GM19238 (cell line): ENCODE data around the gene NPEPL1.
"Not testable (repeated sequence)": the region's sequence is repeated elsewhere in the genome, so short reads cannot be mapped to it uniquely, and the experiment has no call there.

Experiments used
- DNase-seq: peaks from one replicate; pipeline ENCODE4 v3.0.0; 2011; ENCODE audit warnings: low spot score; ENCODE audit not compliant: insufficient read length

Gene NPEPL1, protein sequence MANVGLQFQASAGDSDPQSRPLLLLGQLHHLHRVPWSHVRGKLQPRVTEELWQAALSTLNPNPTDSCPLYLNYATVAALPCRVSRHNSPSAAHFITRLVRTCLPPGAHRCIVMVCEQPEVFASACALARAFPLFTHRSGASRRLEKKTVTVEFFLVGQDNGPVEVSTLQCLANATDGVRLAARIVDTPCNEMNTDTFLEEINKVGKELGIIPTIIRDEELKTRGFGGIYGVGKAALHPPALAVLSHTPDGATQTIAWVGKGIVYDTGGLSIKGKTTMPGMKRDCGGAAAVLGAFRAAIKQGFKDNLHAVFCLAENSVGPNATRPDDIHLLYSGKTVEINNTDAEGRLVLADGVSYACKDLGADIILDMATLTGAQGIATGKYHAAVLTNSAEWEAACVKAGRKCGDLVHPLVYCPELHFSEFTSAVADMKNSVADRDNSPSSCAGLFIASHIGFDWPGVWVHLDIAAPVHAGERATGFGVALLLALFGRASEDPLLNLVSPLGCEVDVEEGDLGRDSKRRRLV

DNA sequence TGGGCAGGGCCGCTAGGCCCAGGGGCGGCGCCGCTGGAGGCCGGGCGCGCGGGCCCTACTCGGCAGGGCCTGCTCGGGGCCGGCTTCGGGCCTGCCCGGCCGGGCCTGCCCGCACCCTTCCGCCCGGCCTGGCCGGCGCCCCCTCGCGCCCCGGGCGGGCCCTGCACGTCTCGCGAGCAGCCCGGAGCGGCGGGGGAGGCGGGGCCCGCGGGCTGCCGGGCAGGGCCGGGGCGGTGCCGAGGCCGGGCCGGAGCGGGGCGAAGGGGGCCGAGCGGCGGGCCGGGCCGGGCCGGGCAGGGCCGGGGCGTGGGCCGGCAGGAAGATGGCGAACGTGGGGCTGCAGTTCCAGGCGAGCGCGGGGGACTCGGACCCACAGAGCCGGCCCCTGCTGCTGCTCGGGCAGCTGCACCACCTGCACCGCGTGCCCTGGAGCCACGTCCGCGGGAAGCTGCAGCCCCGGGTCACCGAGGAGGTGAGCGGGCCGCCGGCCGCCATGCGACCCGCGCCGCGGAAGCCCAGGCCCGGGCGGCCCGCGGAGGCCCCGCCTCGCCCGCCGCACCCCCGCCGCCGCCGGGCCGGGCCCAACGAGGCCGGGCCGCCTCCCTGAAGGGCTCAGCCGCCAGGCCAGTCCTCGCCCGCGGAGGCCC, at the start of gene NPEPL1:
NPEPL1 (plus strand) TSS at position 222 of the 647 bp plus-strand sequence; CDS start at position 323, 101 bp downstream.
- DNase-seq, result peak; percentile 96

DNA sequence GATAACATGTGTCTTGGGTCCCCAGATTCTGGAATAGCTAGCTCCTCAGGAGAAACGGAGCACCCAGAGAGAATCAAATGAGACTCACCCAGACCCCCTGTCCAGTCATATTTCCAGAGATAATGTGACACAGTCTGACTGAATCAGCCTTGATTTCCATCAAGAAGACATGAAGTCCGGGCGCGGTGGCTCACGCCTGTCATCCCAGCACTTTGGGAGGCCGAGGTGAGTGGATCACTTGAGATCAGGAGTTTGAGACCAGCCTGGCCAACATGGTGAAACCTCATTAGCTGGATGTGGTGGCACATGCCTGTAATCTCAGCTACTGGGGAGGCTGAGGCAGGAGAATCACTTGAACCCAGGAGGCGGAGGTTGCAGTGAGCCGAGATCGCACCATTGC, 49.7 kb upstream of the NPEPL1 start:
- DNase-seq, result not testable (repeated sequence)

DNA sequence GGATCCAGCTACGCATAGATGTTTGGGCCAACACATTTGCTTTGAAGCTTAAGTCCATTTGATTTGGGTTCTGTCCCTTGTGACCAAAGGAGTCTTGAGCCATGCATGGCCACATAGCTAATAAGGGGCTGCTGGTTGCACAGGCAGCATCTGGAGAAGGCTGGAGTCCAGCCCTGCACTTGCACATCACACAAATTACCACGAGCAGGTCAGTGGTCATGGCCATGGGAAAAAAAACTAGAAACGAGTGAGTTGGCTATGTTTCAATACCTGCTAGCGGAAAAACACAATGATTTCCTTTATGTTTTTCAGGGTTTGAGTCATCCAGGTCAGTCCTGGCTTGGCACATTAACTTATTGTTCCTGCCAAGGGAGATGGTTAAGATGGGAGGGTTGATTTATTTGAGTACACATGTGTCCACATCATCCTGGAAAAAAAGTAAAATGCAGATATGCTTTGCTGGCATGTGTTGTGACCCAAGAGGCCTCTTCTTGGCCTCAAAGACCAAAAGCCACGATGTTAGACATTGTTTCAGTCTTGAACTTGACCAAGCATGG, 47.1 kb upstream of the NPEPL1 start:
- no peak for DNase-seq

DNA sequence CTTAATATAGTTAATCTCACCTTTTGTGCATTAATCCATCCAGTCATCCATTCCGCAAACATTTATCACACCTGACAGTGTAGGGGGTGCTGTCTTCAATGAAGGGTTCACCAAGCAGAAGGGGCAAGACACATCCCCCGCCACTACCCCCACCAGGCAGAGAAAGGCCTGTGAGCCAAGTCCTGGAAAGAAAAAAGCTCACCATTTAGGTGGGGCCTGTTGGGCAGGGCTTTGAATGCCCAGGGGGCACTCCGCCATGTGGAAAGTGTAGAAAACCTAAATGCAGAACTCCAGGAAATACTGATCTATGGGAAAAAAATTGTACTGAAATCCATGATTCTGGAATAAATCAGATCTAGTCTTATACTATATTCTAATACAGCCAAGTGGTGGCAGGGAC, 46.3 kb upstream of the NPEPL1 start:
- no peak for DNase-seq

DNA sequence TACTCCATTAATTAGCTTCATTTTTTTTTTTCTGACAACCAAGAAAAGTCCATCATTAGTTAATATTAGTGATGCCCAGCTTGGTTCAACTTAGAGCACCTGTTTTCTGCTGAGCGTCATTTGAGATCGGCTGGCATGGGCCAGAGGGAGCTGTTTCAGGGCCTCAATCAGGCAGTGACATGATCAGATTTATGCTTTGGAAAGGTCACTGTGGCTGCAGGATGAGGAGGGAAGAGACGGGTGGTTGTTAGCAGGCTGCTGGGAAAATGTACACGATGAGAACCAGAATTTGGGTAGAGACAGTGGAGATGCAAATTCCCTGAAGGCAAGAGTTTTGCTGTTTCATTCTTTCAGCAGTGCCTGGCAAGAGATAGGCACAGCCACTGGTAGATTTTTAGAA, 45.9 kb upstream of the NPEPL1 start:
- no peak for DNase-seq

DNA sequence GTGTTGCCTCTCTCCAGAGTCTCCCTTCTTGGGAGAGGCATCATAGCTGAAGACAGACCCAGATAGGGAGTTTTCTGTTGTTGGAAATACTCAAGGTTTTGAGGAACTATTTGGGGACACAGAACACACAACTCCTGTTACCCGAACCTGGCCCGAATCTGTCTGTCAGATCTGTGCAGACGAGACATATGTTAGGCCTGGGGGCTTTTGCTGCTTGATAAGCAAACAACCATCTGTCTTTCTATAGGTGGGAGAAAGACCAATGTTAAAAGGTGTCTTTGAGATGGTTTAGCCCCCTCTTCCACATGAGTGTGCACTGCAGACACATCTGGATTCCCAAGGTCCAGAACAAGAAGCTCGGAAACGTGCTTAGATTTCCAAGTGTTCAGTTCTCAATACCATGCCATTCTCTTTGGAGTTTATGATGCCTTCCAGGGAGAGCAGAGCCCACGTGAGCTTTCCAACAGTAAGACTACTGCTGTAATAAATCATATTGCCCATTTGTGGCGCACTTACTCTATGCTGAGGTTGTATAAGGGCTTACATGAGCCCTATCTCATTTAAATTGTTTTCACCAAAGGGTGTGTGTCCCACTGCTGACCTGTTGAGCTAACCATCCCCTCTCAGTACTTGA, 45.3 kb upstream of the NPEPL1 start:
- no peak for DNase-seq

DNA sequence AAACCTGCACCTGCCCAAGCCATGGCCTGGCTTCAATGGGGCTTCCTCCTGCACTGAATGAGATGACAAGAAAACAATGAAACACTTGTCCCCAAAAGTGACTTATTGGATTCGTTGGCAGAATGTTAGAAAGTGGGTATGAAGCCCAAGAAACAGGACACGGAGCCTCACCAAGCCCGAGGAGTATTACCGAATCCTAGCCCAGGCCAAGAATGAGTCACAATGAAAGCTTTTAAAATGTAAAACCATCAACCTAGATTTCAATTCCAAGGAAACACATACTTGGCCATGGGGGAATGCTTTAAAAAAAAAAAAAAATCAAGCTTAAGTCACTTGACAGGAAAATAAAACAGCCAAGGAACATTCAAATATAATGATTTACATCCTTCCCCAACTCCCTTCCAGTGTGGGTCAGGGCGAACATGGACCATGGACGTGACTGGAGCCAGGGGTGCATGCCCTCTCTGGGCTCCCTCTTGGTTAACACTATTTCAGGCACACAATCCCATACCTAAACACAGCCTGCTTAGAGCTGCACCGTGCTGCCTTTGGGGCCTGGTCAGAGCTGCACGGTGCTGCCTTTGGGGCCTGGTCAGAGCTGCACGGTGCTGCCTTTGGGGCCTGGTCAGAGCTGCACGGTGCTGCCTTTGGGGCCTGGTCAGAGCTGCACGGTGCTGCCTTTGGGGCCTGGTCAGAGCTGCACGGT, 44.7 kb upstream of the NPEPL1 start:
- DNase-seq, result no peak

DNA sequence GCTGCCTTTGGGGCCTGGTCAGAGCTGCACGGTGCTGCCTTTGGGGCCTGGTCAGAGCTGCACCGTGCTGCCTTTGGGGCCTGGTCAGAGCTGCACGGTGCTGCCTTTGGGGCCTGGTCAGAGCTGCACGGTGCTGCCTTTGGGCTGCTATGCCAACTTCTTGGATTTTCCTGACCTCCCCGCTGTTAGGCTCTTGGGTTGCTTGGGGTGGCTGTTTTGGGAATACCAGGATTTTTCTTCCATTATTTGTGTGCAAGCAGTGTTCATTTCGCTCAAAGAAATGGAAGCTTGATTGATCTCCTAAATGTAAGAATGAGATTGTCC, 44.1 kb upstream of the NPEPL1 start:
- not testable (repeated sequence) for DNase-seq

DNA sequence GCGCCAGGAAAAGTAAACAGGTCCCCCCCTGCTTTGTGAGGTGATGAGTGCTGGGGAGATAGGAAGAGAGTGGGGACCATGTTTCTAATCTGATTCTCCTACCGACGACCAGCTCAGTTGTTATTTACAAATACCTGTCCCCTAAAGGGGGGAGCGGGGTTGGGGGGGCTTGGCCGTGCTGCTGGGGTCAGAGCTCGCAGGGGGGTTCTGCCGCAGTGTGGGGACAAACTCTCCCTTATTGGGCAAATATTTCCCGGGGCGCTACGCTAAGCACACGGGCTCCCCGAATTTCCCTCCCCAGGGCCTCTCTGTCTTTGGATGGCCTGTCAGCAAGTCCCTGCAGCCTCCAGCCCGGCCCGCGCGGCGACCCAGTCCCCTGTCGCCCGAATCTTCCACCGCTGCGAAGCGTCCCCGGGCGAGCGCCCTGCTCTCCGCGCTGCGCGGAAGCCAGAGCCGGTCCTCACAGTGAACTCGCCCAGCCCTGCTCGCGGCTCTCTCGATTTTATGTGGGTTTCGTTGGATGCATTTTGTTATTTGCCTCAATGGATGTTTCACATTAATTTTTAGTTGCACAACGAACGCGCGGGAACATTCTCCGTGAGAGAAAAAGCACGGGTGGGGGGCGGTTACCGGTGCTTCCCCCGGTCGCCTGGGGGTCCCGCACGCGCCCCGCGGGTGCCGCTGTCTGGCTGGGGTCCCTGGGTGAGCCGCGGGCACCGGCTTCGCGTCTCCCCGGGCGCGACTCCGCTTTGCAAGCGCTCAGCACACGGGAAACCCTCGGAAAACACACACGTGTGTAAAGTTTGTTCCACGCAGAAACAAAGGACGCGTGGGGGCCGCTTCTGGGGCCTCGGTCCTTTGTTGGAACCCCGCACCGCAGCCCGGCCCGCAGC, 43.1 kb upstream of the NPEPL1 start:
- no peak for DNase-seq

DNA sequence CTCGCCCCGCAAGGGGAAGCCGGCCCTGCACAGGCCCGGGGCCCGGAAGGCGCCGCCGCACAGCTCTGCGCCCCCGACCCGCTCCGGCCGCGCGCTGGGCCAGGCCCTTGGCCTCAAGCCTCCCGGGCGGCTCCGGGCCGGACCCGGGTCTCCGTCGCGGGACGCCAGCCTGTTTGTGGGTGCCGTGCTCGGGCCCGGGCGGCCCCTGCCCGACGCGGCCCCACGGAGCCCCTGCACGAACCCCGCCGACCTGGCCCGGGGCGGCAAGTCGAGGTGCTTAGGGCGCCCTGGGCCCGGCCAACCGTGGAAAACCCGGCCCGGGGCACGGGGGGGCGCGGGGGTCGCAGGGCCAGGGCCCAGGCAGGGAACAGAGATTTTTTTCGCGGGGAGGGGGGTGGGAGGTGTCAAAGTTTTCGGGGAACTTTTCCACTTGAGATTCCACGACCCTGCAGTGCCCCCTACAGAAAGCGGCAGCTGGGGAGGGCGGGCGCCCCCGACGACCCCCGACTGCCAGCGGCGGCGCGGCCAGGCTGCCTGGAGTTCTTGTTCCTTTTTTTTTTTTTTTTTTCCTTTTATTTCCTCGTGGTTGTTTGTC, 42.3 kb upstream of the NPEPL1 start:
- DNase-seq, result peak; percentile 71

DNA sequence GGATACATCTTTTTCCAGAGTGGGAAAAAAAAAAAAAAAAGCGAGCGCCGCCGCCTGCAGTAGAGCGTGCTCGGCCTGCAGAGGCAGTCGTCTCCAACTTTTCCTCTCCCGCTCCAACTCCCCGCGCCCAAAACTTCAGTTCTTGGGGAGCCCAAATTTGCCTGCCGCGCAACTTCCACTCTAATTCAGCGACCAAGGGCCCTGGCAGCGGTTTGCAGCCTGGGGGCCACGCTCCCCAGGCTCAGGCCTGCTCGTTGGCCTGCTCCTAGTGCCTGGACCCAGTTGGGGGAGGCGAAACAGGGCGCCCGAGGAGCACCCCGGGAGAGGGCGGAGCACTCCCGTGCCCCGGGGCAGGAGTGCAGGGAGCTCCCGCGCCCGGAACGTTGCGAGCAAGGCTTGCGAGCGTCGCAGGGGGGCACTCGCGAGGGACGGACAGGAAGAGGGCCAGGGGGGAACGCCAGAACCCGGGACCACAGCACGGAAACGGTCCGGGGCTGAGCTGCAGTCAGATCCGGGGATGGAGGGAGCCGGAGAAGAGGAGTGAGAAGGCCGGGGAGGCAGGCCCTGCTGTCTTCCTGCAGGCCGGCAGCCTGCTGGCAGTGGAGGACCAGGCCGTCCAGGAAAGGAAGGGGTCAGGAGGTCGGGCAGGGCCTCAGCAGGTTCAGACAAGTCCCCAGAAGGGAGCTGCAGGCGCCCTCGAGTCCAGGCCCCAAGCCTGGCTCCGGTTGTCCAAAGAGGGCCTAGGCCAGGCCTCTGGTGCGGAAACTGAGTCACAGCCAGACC, 41.6 kb upstream of the NPEPL1 start, which contains the start of gene STX16:
STX16 (plus strand) TSS at position 508 of the 783 bp plus-strand sequence. CDS start 724 bp downstream, outside the sequence.
- DNase-seq, result peak; percentile 96

DNA sequence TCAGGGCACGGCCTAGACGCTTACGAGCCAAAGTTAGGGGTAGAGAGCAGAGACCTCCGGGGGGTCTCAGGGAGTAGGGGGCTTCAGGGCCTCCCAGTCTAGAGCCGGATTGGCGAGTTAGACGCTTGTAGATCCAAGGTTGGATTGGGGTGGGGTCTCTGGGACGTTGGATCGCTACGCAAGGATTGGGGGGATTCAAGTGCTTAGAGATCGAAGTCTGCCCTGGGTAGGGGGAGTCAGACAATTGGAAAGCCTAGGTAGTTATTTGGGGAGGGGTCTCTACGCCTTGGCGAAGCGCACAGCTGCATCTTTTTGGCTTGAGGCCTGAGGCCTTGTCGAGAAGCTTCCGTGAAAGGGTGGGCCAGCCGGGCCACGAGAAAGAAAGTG, 41.0 kb upstream of the NPEPL1 start:
- no peak for DNase-seq

DNA sequence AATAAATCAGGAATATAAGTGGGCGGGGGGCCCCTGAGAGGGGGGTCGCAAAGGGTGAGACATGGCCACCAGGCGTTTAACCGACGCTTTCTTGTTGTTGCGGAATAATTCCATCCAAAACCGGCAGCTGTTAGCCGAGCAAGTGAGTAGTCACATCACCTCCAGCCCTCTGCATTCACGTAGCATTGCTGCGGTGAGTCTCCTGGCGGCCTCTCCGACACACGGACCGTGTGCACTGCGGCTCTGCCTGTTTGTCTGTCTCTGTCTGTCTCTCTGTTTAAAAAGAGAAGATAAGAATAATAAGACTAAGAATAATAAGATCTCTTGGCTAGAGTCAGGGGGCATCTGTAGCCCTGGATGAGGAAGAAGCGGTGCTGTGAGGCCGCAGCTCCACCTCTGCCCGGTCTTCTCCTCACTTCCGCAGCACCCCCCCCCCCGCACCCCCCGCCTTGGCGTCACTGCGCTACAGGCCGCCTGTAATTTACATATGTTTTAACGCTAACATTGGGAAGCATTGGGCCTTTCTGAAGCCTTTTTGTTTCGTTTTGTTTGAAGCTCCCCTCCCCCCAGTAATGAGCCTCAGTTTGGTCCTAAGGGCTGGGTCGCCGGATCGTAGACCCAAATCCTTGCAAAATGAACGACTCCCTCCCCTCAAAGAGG, 40.5 kb upstream of the NPEPL1 start:
- peak; percentile 74 for DNase-seq

DNA sequence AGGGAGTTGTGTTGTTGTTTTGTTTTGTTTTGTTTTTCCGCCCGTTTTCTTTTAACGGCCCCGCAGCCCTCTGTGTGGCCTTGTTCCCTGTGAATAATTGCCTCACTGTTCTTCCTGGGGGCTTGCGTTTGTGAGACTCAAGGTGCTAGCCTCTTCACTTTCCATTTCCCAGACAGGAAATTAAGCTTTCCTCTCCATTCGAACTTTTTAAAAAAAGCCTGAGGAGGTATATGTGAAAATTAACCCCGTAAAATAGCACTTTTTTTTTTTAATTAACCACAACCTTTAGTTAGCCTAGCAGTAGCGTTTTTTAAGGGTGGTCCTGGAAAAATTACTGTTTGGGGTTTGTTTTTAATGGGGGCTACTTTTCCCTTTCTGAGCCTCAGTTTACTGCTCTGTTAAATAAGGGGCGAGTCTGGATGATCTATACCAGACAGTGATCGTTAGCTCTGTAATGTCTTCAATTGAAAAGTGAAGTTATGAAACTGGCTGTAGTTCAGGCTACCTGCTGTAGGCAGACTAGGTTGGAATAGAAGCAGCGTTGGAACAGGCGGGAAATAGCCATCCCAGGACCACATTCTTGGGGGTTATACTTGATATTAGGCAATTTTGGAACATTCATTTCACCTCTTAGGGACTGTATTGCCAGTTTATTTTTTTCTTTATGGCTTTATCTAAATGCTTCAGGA, 39.9 kb upstream of the NPEPL1 start:
- DNase-seq, result no peak

DNA sequence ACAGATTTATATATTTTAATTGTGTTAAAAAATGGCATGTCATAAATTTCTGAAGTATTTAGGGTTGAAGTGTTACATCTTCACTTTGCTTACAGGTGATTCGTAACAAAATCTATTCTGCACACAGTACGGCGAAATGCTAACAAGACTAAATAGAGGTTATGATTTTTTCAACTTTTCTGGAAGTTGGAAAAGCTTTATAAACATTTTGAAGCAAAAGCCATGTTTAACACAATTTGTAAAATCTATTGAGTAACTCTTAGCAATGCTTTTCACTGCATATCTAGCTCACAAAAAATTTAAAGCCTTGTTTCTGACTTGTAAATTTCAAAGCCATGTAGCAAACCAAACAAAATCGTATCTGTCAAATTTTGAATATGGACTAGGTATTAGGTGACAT, 38.3 kb upstream of the NPEPL1 start:
- no peak for DNase-seq

DNA sequence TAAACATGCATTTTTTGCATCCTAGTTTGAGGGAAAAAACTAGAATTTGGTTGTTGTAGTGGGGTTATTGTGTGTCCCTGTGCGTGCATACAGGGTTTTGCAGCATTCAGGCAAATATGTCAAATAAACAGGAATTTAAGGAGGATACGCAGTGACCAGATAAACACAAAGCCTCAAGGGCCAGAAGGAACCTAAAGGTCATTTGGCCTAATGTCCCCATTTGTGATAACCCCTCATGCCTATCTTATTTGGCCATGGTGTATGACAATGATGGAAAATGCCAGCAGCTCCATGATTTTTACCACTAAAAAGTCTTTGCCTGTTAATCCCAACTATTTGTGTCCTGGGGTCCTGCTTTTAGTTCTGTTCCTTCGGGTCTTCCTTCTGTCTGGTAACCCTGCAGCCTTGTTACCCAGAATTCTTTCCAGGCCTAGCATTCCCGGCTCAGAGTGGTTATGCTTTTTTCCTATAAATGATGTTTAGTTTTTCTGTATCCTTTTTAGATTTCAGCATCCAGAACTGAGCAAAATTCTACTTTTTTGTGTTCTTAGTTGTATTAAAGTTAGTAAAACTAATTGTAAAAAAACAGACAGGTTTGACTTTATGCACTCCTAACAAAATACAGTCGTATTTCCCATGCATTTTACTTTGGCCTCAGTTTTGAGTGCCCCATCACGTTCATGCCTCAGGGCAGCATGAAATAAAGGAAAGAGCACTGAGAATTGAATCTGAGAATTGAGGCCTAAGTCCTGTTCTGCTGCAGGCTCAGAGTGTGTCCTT, 37.1 kb upstream of the NPEPL1 start:
- no peak for DNase-seq

DNA sequence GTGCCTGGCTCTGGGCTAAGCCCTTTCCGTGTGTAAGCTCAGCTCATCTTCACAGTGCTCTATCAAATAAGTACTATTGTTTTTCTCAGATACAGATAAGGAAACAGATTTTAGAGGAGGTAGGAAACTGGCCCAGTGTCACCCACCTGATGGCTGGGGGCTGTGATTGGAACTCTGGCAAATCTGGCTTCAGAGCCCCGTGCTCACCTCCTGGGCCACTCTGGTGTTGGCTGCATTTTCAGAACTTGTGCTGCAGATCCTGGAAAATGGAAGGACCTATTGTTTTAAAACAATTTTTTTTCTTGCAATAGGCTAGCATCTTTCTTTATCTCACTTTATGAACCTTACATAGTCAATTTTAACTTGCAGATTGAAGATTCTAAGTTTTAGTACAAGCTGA, 35.8 kb upstream of the NPEPL1 start:
- no peak for DNase-seq
